Measurements from ENCODE around the gene DBP.

- TF ChIP-seq, protein P1, sequence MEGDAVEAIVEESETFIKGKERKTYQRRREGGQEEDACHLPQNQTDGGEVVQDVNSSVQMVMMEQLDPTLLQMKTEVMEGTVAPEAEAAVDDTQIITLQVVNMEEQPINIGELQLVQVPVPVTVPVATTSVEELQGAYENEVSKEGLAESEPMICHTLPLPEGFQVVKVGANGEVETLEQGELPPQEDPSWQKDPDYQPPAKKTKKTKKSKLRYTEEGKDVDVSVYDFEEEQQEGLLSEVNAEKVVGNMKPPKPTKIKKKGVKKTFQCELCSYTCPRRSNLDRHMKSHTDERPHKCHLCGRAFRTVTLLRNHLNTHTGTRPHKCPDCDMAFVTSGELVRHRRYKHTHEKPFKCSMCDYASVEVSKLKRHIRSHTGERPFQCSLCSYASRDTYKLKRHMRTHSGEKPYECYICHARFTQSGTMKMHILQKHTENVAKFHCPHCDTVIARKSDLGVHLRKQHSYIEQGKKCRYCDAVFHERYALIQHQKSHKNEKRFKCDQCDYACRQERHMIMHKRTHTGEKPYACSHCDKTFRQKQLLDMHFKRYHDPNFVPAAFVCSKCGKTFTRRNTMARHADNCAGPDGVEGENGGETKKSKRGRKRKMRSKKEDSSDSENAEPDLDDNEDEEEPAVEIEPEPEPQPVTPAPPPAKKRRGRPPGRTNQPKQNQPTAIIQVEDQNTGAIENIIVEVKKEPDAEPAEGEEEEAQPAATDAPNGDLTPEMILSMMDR (IDR thresholded peaks at IDR 0.05), result no peak
- TF ChIP-seq POLR2AphosphoS5 (IDR thresholded peaks at IDR 0.05) (no peak), POLR2A (IDR thresholded peaks at IDR 0.05) (no peak)
Observed at GRCh38 chr19:48629297-48629598, 7.9 kb downstream of the DBP start.

Measured in prostate gland (tissue), 2 donors.